Mesothelial cell of epicardium (in vitro differentiated cells): ENCODE data around the gene ABCC5. TPM values are rescaled to one million over a fixed set of nuclear protein-coding genes. Genes with fewer than 3 reads are reported as not detected.

Experiments
- DNase-seq, 2 experiments: peaks; one replicate each; pipeline ENCODE4 v3.0.0; 2021; ENCODE audit warnings: low spot score in 2 of 2; ENCODE audit not compliant: unreplicated experiment in 2 of 2
- H3K27ac Mint-ChIP-seq: 2 replicates; pipeline ENCODE4 v1.8.0; 2021; ENCODE audit warnings: mixed read lengths
- H3K27me3 Mint-ChIP-seq: 2 replicates; pipeline ENCODE4 v1.8.0; 2021; ENCODE audit warnings: low read depth, mixed read lengths
- H3K36me3 Mint-ChIP-seq: 2 replicates; pipeline ENCODE4 v1.8.0; 2021; ENCODE audit warnings: mixed read lengths
- H3K4me1 Mint-ChIP-seq: 2 replicates; pipeline ENCODE4 v1.8.0; 2021; ENCODE audit warnings: mixed read lengths
- H3K4me3 Mint-ChIP-seq: 2 replicates; pipeline ENCODE4 v1.8.0; 2021; ENCODE audit warnings: mild to moderate bottlenecking, moderate library complexity, mixed read lengths
- H3K9me3 Mint-ChIP-seq: 2 replicates; pipeline ENCODE4 v1.8.0; 2021; ENCODE audit warnings: mixed read lengths
- CTCF ChIP-seq: fragments of 200-600 bp; sonication (generic); IDR thresholded peaks from one replicate; pipeline ENCODE4 v1.5.0; 2021; ENCODE audit warnings: antibody characterized with exemption; ENCODE audit not compliant: unreplicated experiment
- total RNA-seq: library from RNA; stranded (reverse); gene quantifications from 3 replicates; pipeline ENCODE4 v1.2.1, GENCODE V29; 2021

Gene ABCC5
- total RNA-seq, 1 donor from 2014 or later = 62.3 TPM

GRCh38 chr3:183937601-183938286 lies 79.9 kb downstream of the ABCC5 start:
- no peak overlapping the region for H3K4me3 Mint-ChIP-seq
- DNase-seq = no peak
- no peaks in the 10 kb centered on the region for H3K9me3 Mint-ChIP-seq
- no peak overlapping the region for H3K27ac Mint-ChIP-seq
- no peak for TF ChIP-seq CTCF
- H3K27me3 Mint-ChIP-seq = no peaks in the 10 kb centered on the region
- H3K36me3 Mint-ChIP-seq = peaks cover 37% of the 10 kb centered on the region
- no peaks in the 10 kb centered on the region for H3K4me1 Mint-ChIP-seq

- no peak overlapping the region for H3K27ac Mint-ChIP-seq
- no peaks in the 10 kb centered on the region for H3K9me3 Mint-ChIP-seq
Observed at GRCh38 chr3:183933160-183933559, 84.5 kb downstream of the ABCC5 start.

GRCh38 chr3:183931881-183932280 lies 85.8 kb downstream of the ABCC5 start:
- H3K4me3 Mint-ChIP-seq = no peak overlapping the region
- TF ChIP-seq CTCF = no peak
- H3K9me3 Mint-ChIP-seq = no peaks in the 10 kb centered on the region
- no peaks in the 10 kb centered on the region for H3K27me3 Mint-ChIP-seq
- H3K27ac Mint-ChIP-seq = no peak overlapping the region
- no peaks in the 10 kb centered on the region for H3K4me1 Mint-ChIP-seq
- peaks cover 33% of the 10 kb centered on the region for H3K36me3 Mint-ChIP-seq
- DNase-seq = no peak

More at GRCh38 chr3:183933160-183933559, 84.5 kb downstream of the ABCC5 start:
- peaks cover 29% of the 10 kb centered on the region for H3K36me3 Mint-ChIP-seq
- TF ChIP-seq CTCF = no peak
- H3K4me1 Mint-ChIP-seq = no peaks in the 10 kb centered on the region
- no peak for DNase-seq
- no peak overlapping the region for H3K4me3 Mint-ChIP-seq
- no peaks in the 10 kb centered on the region for H3K27me3 Mint-ChIP-seq

- Mint-ChIP-seq H3K4me1 (no peaks in the 10 kb centered on the region), H3K36me3 (peaks cover 27% of the 10 kb centered on the region), H3K4me3 (no peak overlapping the region), H3K9me3 (no peaks in the 10 kb centered on the region), H3K27me3 (no peaks in the 10 kb centered on the region), H3K27ac (no peak overlapping the region)
- no peak for TF ChIP-seq CTCF
- DNase-seq = no peak
Observed at GRCh38 chr3:183930086-183930485, 87.6 kb downstream of the ABCC5 start.

GRCh38 chr3:183927059-183927458 lies 90.6 kb downstream of the ABCC5 start:
- Mint-ChIP-seq H3K27ac (no peak overlapping the region), H3K36me3 (peaks cover 35% of the 10 kb centered on the region), H3K4me3 (no peak overlapping the region), H3K4me1 (no peaks in the 10 kb centered on the region), H3K9me3 (no peaks in the 10 kb centered on the region), H3K27me3 (no peaks in the 10 kb centered on the region)
- TF ChIP-seq CTCF = no peak
- DNase-seq = no peak
